Measurements from ENCODE around the gene TACC3.

TACC3 gene

GRCh38 chr4:1755297-1755696, 34.0 kb downstream of the TACC3 start:
- TF ChIP-seq TAF1 (IDR thresholded peaks at IDR 0.05; ENCODE audit: low read depth) (no peak), FOXM1 (IDR thresholded peaks at IDR 0.05; ENCODE audit: borderline replicate concordance, low read depth) (no peak), ZBTB7A (IDR thresholded peaks at IDR 0.05; ENCODE audit: low read depth) (no peak), TCF12 (IDR thresholded peaks at IDR 0.05; ENCODE audit: low read depth) (no peak), EP300 (IDR thresholded peaks at IDR 0.05; ENCODE audit: borderline replicate concordance) (no peak), CEBPB (IDR thresholded peaks at IDR 0.05) (no peak), REST (IDR thresholded peaks at IDR 0.05; ENCODE audit: low read depth) (no peak), EGR1 (IDR thresholded peaks at IDR 0.05) (no peak), YY1 (IDR thresholded peaks at IDR 0.05; ENCODE audit: low read depth) (no peak), NFIC (IDR thresholded peaks at IDR 0.05) (no peak), CREB1 (IDR thresholded peaks at IDR 0.05; ENCODE audit: low read depth) (no peak), RAD21 (IDR thresholded peaks at IDR 0.05; ENCODE audit: low read depth) (no peak), TEAD4 (IDR thresholded peaks at IDR 0.05) (no peak)
- TF ChIP-seq, protein P1, sequence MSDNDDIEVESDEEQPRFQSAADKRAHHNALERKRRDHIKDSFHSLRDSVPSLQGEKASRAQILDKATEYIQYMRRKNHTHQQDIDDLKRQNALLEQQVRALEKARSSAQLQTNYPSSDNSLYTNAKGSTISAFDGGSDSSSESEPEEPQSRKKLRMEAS (IDR thresholded peaks at IDR 0.05): no peak
- TF ChIP-seq, protein P2, sequence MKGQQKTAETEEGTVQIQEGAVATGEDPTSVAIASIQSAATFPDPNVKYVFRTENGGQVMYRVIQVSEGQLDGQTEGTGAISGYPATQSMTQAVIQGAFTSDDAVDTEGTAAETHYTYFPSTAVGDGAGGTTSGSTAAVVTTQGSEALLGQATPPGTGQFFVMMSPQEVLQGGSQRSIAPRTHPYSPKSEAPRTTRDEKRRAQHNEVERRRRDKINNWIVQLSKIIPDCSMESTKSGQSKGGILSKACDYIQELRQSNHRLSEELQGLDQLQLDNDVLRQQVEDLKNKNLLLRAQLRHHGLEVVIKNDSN (IDR thresholded peaks at IDR 0.05): no peak

DNA sequence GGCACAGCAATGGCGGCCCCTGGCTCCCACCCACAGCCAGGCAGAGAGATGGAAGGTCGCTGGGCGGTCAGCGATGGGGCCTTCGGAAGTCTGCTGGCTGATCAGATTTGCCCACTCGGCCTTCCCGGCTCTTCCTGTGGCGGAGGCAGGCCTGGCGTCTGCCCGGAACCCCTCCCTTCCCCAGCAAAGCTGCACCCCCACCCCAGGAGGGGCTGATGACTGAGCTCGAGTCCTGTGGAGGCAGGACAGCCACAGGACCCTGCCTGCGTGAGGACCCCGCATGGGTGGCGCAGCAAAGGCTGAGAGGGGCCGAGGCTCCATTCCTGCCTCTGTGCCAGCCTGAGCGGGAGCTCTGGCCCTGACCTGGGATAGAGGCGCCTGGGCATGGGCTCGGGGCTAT, 34.8 kb downstream of the TACC3 start:
- no peak for TF ChIP-seq TAF1 (IDR thresholded peaks at IDR 0.05; ENCODE audit: low read depth)
- no peak for TF ChIP-seq CREB1 (IDR thresholded peaks at IDR 0.05; ENCODE audit: low read depth)
- no peak for TF ChIP-seq EP300 (IDR thresholded peaks at IDR 0.05; ENCODE audit: borderline replicate concordance)
- no peak for TF ChIP-seq TEAD4 (IDR thresholded peaks at IDR 0.05)
- no peak for TF ChIP-seq RAD21 (IDR thresholded peaks at IDR 0.05; ENCODE audit: low read depth)
- TF ChIP-seq, protein P2 (IDR thresholded peaks at IDR 0.05): no peak
- TF ChIP-seq EGR1 (IDR thresholded peaks at IDR 0.05): no peak
- no peak for TF ChIP-seq TCF12 (IDR thresholded peaks at IDR 0.05; ENCODE audit: low read depth)
- TF ChIP-seq, protein P1 (IDR thresholded peaks at IDR 0.05): no peak
- TF ChIP-seq REST (IDR thresholded peaks at IDR 0.05; ENCODE audit: low read depth): no peak
- no peak for TF ChIP-seq ZBTB7A (IDR thresholded peaks at IDR 0.05; ENCODE audit: low read depth)
- TF ChIP-seq CEBPB (IDR thresholded peaks at IDR 0.05): no peak
- no peak for TF ChIP-seq NFIC (IDR thresholded peaks at IDR 0.05)
- no peak for TF ChIP-seq FOXM1 (IDR thresholded peaks at IDR 0.05; ENCODE audit: borderline replicate concordance, low read depth)
- TF ChIP-seq YY1 (IDR thresholded peaks at IDR 0.05; ENCODE audit: low read depth): no peak

DNA sequence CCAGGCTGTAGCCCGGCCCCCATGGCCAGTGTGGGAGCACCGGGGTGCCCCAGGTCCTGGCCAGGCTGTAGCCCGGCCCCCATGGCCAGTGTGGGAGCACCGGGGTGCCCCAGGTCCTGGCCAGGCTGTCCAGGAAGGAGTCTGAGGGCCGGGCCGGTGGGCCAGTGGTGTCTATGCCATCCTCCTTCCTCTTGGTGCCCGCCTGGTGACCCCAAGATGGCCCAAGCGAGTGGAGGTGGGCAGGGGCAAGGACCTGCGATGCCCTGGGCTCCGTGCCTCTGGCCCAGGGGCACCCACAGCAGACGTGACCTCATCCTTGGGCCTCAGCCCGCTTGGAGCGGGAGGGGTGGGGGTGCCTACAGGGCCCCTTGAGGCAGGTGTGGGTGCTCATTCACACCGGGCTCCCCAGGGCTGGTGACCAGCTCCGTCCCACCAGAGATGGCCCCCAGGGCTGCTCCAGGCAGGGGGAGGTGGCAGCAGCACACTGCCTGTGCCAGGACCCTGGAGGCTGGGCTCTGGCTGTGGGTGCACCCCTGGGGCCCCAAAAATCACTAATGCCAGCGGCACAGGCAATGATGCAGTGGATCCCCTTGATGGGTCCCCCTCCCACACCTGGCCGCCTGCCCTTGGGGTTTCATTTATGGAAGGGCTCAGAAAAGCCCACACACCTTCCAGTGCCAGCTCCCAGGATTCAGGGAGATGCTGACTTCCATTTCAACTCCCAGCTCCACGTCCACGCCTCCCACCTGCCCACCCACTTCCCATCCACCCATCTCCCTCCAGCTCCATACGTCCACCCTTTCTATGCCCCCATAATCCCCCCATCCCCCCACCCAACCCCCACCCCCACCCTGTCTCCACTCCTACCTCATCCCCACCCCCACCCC, 35.8 kb downstream of the TACC3 start:
- no peak for TF ChIP-seq CEBPB (IDR thresholded peaks at IDR 0.05)
- TF ChIP-seq CREB1 (IDR thresholded peaks at IDR 0.05; ENCODE audit: low read depth): no peak
- TF ChIP-seq TAF1 (IDR thresholded peaks at IDR 0.05; ENCODE audit: low read depth): no peak
- TF ChIP-seq EGR1 (IDR thresholded peaks at IDR 0.05): no peak
- TF ChIP-seq, protein P2 (IDR thresholded peaks at IDR 0.05): no peak
- TF ChIP-seq EP300 (IDR thresholded peaks at IDR 0.05; ENCODE audit: borderline replicate concordance): no peak
- no peak for TF ChIP-seq FOXM1 (IDR thresholded peaks at IDR 0.05; ENCODE audit: borderline replicate concordance, low read depth)
- no peak for TF ChIP-seq RAD21 (IDR thresholded peaks at IDR 0.05; ENCODE audit: low read depth)
- TF ChIP-seq ZBTB7A (IDR thresholded peaks at IDR 0.05; ENCODE audit: low read depth): no peak
- TF ChIP-seq YY1 (IDR thresholded peaks at IDR 0.05; ENCODE audit: low read depth): no peak
- TF ChIP-seq TEAD4 (IDR thresholded peaks at IDR 0.05): no peak
- TF ChIP-seq, protein P1 (IDR thresholded peaks at IDR 0.05): no peak
- no peak for TF ChIP-seq REST (IDR thresholded peaks at IDR 0.05; ENCODE audit: low read depth)
- TF ChIP-seq TCF12 (IDR thresholded peaks at IDR 0.05; ENCODE audit: low read depth): no peak
- TF ChIP-seq NFIC (IDR thresholded peaks at IDR 0.05): no peak
